GM06990 (cell line): ENCODE results near the gene CCDC88C.

Source experiments
- DNase-seq: peaks from one replicate; pipeline ENCODE4 v3.0.0-alpha.2; 2011; ENCODE audit not compliant: insufficient read length; ENCODE audit errors: extremely low read depth
- H3K27me3 ChIP-seq: replicated peaks from 2 replicates; pipeline ENCODE4 v1.6.0; 2011; ENCODE audit warnings: low read length; ENCODE audit not compliant: control insufficient read depth, insufficient read depth
- H3K36me3 ChIP-seq: 2 replicates; pipeline ENCODE4 v1.5.1; 2011; ENCODE audit warnings: low read length; ENCODE audit not compliant: control insufficient read depth, insufficient read depth
- H3K4me3 ChIP-seq: replicated peaks from 2 replicates; pipeline ENCODE4 v1.5.1; 2011; ENCODE audit warnings: low read depth, mild to moderate bottlenecking, control low read depth, low read length
- CTCF ChIP-seq: IDR thresholded peaks from 2 replicates; pipeline ENCODE4 v1.5.1; 2011; ENCODE audit warnings: low read length, control low read depth, mild to moderate bottlenecking, inconsistent platforms; ENCODE audit not compliant: insufficient read depth, poor library complexity, severe bottlenecking

CCDC88C gene

DNA sequence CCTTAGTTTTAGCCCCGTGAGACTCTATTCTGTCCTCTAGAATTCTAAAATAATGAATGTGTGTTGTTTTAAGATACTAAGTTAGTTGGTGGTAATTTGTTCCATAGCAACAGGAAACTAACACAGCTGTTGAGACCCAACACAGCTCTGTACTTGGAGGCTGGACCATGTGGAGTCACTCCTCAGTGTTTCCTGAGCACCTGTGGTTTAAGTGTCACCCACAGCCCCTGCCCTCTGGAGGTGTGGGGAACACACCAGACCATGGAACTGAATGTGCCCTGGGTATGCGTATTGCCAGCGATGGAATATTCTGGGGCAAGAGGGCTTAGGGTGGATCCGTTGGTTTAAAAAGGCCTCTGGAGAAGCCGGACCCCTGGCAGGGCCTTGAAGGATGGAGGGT lies 156.5 kb downstream of the CCDC88C start:
- no peak for TF ChIP-seq CTCF
- Histone ChIP-seq H3K27me3 (no peaks in the 10 kb centered on the region), H3K4me3 (no peak overlapping the region), H3K36me3 (no peaks in the 10 kb centered on the region)
- DNase-seq: no peak

GRCh38 chr14:91258876-91259275 lies 158.7 kb downstream of the CCDC88C start:
- DNase-seq: no peak
- Histone ChIP-seq H3K4me3 (no peak overlapping the region), H3K27me3 (no peaks in the 10 kb centered on the region), H3K36me3 (no peaks in the 10 kb centered on the region)
- no peak for TF ChIP-seq CTCF

DNA sequence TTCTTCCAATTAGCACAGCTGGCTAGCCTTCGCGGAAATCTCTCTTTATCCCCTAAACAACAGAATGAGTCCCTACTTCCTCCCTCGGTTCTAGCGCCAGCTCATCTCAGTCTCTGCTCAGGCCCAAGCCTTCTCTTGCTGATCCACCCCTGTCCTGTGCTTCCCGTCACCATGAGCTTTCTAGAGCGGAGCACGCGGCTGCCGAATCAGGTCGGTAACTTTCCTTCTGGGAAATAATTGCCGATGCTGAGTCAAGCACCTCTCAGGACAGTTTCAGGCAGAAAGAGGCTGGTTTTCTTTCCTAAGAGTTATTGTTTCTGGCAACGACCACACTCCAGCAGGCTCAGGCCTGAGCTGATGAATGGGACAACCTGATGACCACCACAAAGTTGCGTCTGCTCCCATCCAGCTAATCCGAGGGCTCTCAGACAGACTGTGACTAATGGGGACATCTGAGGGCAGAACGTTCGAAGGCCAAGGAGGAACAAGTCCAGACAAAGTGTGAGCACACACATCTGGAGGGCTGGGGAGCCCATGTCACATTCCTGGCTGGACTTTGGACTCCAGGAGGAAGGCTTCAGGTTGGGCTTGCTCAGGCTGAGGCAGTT lies 159.5 kb downstream of the CCDC88C start:
- Histone ChIP-seq H3K36me3 (no peaks in the 10 kb centered on the region), H3K27me3 (no peaks in the 10 kb centered on the region), H3K4me3 (no peak overlapping the region)
- no peak for TF ChIP-seq CTCF
- no peak for DNase-seq

DNA sequence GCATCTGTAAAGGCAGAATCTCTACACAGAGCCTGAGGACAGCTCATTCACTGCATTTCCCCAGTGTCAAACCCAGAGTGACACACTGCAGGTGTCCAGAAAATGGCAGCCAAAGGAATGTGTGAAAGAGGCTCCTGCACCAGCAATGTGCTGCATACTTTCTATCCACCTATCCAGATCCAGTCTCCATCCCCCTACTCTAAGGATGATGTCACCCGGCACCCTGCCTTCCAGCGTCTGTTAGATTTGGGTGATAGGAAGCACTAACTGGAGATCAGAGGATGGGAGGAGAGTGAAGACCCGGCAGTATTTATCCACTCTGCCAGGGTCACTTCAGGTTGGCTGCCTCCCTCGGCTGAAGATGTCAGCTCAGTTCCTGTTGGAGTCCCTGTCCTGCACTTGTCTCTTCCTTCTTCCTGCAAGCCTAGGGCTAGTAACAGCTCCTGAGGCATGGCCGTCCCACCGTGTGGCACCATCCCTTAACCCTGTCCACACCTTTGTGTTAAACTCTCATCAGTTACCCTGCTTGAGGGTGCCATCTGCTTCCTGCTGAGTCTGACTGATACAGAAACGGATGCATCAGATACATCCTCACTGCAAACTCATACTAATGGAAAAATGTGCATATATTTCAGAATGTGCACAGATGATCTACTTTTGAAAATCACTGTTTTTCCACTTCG lies 160.2 kb downstream of the CCDC88C start:
- Histone ChIP-seq H3K36me3 (no peaks in the 10 kb centered on the region), H3K4me3 (no peak overlapping the region), H3K27me3 (no peaks in the 10 kb centered on the region)
- no peak for TF ChIP-seq CTCF
- no peak for DNase-seq

DNA sequence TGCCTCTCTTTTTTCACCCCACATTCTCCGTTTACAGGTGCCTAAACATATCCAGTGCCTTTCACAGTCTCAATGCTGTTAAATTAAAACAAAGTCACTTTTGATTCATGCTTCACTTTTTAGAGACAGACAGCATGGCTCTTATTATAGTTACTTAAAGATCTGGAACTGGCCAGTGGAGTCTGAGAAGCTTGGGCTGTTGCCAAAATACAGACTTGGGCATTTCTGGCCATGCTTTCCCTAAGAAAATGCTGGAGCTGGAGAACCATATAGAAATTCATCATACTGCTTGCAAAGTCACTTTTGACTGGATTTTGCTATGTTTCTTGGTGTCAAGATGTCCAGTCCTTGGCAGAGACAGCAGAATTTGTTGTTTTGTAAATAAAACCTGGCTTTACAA lies 161.0 kb downstream of the CCDC88C start:
- H3K27me3 ChIP-seq: no peaks in the 10 kb centered on the region

More for the DNA sequence above, 161.0 kb downstream of the CCDC88C start:
- no peak for TF ChIP-seq CTCF
- Histone ChIP-seq H3K36me3 (no peaks in the 10 kb centered on the region), H3K4me3 (no peak overlapping the region)
- no peak for DNase-seq
